ENCODE measurements around the gene IVD. TPM values are rescaled to one million over a fixed set of nuclear protein-coding genes. Genes with fewer than 3 reads are reported as not detected.

The IVD gene
- total and polyA plus RNA-seq, 2 of the 4 experiments (the other 2 are of a cell fraction): 31.7 to 41.1 TPM

GRCh38 chr15:40452296-40453090, 46.9 kb downstream of the IVD start:
- ATAC-seq (ENCODE audit: low read depth): no peak
- Histone ChIP-seq H3K14ac (replicated peaks; ENCODE audit: low read depth, low read length) (no peak overlapping the region), H3K23ac (ENCODE audit: low read depth, low read length) (no peak overlapping the region), H2AFZ (replicated peaks; ENCODE audit: low read length, poor library complexity) (no peak overlapping the region), H2AK9ac (replicated peaks; ENCODE audit: low read depth, low read length, poor library complexity) (no peak overlapping the region), H3K27me3 (ENCODE audit: control insufficient read depth, insufficient read depth, low read length) (no peaks in the 10 kb centered on the region), H2BK5ac (ENCODE audit: low read depth, low read length, poor library complexity, severe bottlenecking) (no peak overlapping the region), H3K9me3 (ENCODE audit: control insufficient read depth, insufficient read depth, low read length) (no peaks in the 10 kb centered on the region), H3K4me2 (ENCODE audit: low read depth, low read length) (no peak overlapping the region), H3K56ac (ENCODE audit: extremely low read depth, insufficient read depth, low read length) (no peak overlapping the region), H3K79me1 (ENCODE audit: low read depth in 1 of 2, low read length in 2 of 2) (peaks cover 36 to 86% of the 10 kb centered on the region in 2 experiments), H3K4ac (ENCODE audit: low read depth, low read length) (no peak overlapping the region), H2BK20ac (ENCODE audit: low read depth, low read length) (no peak overlapping the region), H3K27ac (ENCODE audit: insufficient read depth, low read length) (no peak overlapping the region), H3K4me1 (ENCODE audit: control insufficient read depth, insufficient read depth, low read length) (peaks cover 14% of the 10 kb centered on the region), H4K8ac (ENCODE audit: low read depth in 2 of 2, low read length in 2 of 2) (no peak overlapping the region), H3K4me3 (ENCODE audit: insufficient read depth, low read depth, low read length) (no peak overlapping the region), H4K20me1 (ENCODE audit: insufficient read depth, low read length) (peaks cover 88% of the 10 kb centered on the region), H2BK120ac (ENCODE audit: low read depth, low read length) (no peak overlapping the region), H4K91ac (ENCODE audit: insufficient read depth, low read depth, low read length) (no peak overlapping the region), H4K5ac (ENCODE audit: low read depth, low read length) (no peak overlapping the region), H3K18ac (ENCODE audit: low read depth, low read length) (no peak overlapping the region), H3K9ac (ENCODE audit: low read depth, low read length) (no peak overlapping the region), H2AK5ac (ENCODE audit: low read depth, low read length) (no peak overlapping the region; the same call in 1 of the 2 replicates), H3K36me3 (ENCODE audit: control insufficient read depth, insufficient read depth, low read length) (no peaks in the 10 kb centered on the region), H3K9me1 (ENCODE audit: insufficient read depth, low read length) (peaks cover 31% of the 10 kb centered on the region), H2BK15ac (ENCODE audit: low read depth, low read length) (no peak overlapping the region)
- CTCF ChIA-PET: interaction anchor here (0.9 kb wide), 1 partner anchor 11 kb away, joined by 3 read pairs; no protein-coding TSS in a partner anchor
- dilution Hi-C loops (cut with HindIII; ENCODE audit: low sequenced_read_pairs, unreplicated experiment) (no loop called here), in situ Hi-C loops (cut with MboI; ENCODE audit: low sequenced_read_pairs) (no loop called here), intact Hi-C loops (cut with micrococcal nuclease) (no loop called here)
- DNase-seq: no peak
- no CpG with 5 or more reads among the region's 11 CpGs for WGBS, 2 experiments (ENCODE audit: extremely low coverage in 2 of 2, insufficient read length in 1 of 2)
- POLR2A ChIA-PET (ENCODE audit: unreplicated experiment): no interaction called here
- no TSS peak for BruUV-seq (replicated peaks)
- no peak for TF ChIP-seq MXI1 (IDR thresholded peaks at IDR 0.05; ENCODE audit: borderline replicate concordance, low read depth, low read length)
- no peak for TF ChIP-seq FOS (IDR thresholded peaks at IDR 0.05; ENCODE audit: low read depth, low read length)
- no peak for TF ChIP-seq RAD21 (IDR thresholded peaks at IDR 0.05; ENCODE audit: low read length)
- TF ChIP-seq ELK1 (IDR thresholded peaks at IDR 0.05; ENCODE audit: borderline replicate concordance, low read depth, low read length): no peak
- TF ChIP-seq RFX5 (IDR thresholded peaks at IDR 0.05; ENCODE audit: low read depth, low read length): no peak
- no peak for TF ChIP-seq BHLHE40 (IDR thresholded peaks at IDR 0.05; ENCODE audit: low read depth, low read length)
- TF ChIP-seq SMC3 (IDR thresholded peaks at IDR 0.05; ENCODE audit: low read depth, low read length): no peak
- no peak for TF ChIP-seq RCOR1 (IDR thresholded peaks at IDR 0.05; ENCODE audit: insufficient replicate concordance, low read length)
- no peak for TF ChIP-seq POLR2A (IDR thresholded peaks at IDR 0.05; ENCODE audit: low read depth, low read length)
- TF ChIP-seq NFE2L2 (IDR thresholded peaks at IDR 0.05; ENCODE audit: low read depth, low read length): no peak
- TF ChIP-seq MAFK (IDR thresholded peaks at IDR 0.05; ENCODE audit: low read depth, low read length): no peak
- no peak for TF ChIP-seq CEBPB (IDR thresholded peaks at IDR 0.05; ENCODE audit: low read depth, low read length)
- no peak for TF ChIP-seq MAZ (IDR thresholded peaks at IDR 0.05; ENCODE audit: borderline replicate concordance, low read depth, low read length)
- TF ChIP-seq USF2 (IDR thresholded peaks at IDR 0.05; ENCODE audit: low read depth, low read length): no peak
- TF ChIP-seq CHD1 (IDR thresholded peaks at IDR 0.05; ENCODE audit: low read depth, low read length): no peak

Measured in IMR-90 (cell line).